Nephron progenitor cell (in vitro differentiated cells): Measurements from ENCODE around the gene RHBDF2.

Experiments used
- DNase-seq: peaks from one replicate; pipeline ENCODE4 v3.0.0; 2021
- H3K27ac Mint-ChIP-seq: 2 replicates; pipeline ENCODE4 v1.8.0; 2021; ENCODE audit warnings: mild to moderate bottlenecking, moderate library complexity, mixed read lengths
- H3K27me3 Mint-ChIP-seq: 2 replicates; pipeline ENCODE4 v1.8.0; 2021; ENCODE audit warnings: mild to moderate bottlenecking, low read depth, mixed read lengths; ENCODE audit not compliant: poor library complexity
- H3K36me3 Mint-ChIP-seq: 2 replicates; pipeline ENCODE4 v1.8.0; 2021; ENCODE audit warnings: low read depth, mixed read lengths
- H3K4me1 Mint-ChIP-seq: 2 replicates; pipeline ENCODE4 v1.8.0; 2021; ENCODE audit warnings: mixed read lengths
- H3K4me3 Mint-ChIP-seq: 2 replicates; pipeline ENCODE4 v1.8.0; 2021; ENCODE audit warnings: mild to moderate bottlenecking, moderate library complexity, mixed read lengths
- H3K9me3 Mint-ChIP-seq: 2 replicates; pipeline ENCODE4 v1.8.0; 2021; ENCODE audit warnings: mild to moderate bottlenecking, moderate library complexity, mixed read lengths
- CTCF ChIP-seq: fragments of 200-600 bp; sonication (generic); IDR thresholded peaks from 2 replicates; pipeline ENCODE4 v1.5.0; 2021; ENCODE audit warnings: antibody characterized with exemption

The RHBDF2 gene

GRCh38 chr17:76490112-76490710 lies 11.0 kb downstream of the RHBDF2 start:
- Mint-ChIP-seq H3K4me3 (no peak overlapping the region), H3K4me1 (peaks cover 21% of the 10 kb centered on the region), H3K9me3 (no peaks in the 10 kb centered on the region), H3K27ac (no peak overlapping the region), H3K27me3 (peaks cover 6% of the 10 kb centered on the region), H3K36me3 (no peaks in the 10 kb centered on the region)
- no peak for DNase-seq
- TF ChIP-seq CTCF, result no peak

- Mint-ChIP-seq H3K4me1 (peaks cover 10% of the 10 kb centered on the region), H3K27ac (no peak overlapping the region), H3K36me3 (no peaks in the 10 kb centered on the region), H3K9me3 (no peaks in the 10 kb centered on the region), H3K4me3 (no peak overlapping the region), H3K27me3 (peaks cover 5% of the 10 kb centered on the region)
- DNase-seq, result no peak
- TF ChIP-seq CTCF, result no peak
Observed at GRCh38 chr17:76487451-76488192, 13.6 kb downstream of the RHBDF2 start.

- no peak for TF ChIP-seq CTCF
- H3K27me3 Mint-ChIP-seq, result peaks cover 4% of the 10 kb centered on the region
- no peak for DNase-seq
- no peak overlapping the region for H3K27ac Mint-ChIP-seq
- H3K36me3 Mint-ChIP-seq, result no peaks in the 10 kb centered on the region
- H3K9me3 Mint-ChIP-seq, result no peaks in the 10 kb centered on the region
- H3K4me3 Mint-ChIP-seq, result no peak overlapping the region
- peaks cover 14% of the 10 kb centered on the region for H3K4me1 Mint-ChIP-seq
Observed at GRCh38 chr17:76485569-76485968, 15.7 kb downstream of the RHBDF2 start.

GRCh38 chr17:76484228-76484725 lies 16.9 kb downstream of the RHBDF2 start:
- H3K4me3 Mint-ChIP-seq, result no peak overlapping the region
- DNase-seq, result no peak
- no peak for TF ChIP-seq CTCF

GRCh38 chr17:76481071-76481655 lies 20.1 kb downstream of the RHBDF2 start:
- peaks cover 18% of the 10 kb centered on the region for H3K4me1 Mint-ChIP-seq
- no peak for TF ChIP-seq CTCF
- no peak for DNase-seq
- H3K9me3 Mint-ChIP-seq, result no peaks in the 10 kb centered on the region
- H3K27ac Mint-ChIP-seq, result peak overlapping the region; percentile 97
- no peaks in the 10 kb centered on the region for H3K36me3 Mint-ChIP-seq
- peaks cover 4% of the 10 kb centered on the region for H3K27me3 Mint-ChIP-seq
- no peak overlapping the region for H3K4me3 Mint-ChIP-seq

More at GRCh38 chr17:76484228-76484725, 16.9 kb downstream of the RHBDF2 start:
- Mint-ChIP-seq H3K36me3 (no peaks in the 10 kb centered on the region), H3K9me3 (no peaks in the 10 kb centered on the region), H3K4me1 (peaks cover 18% of the 10 kb centered on the region), H3K27me3 (peaks cover 4% of the 10 kb centered on the region), H3K27ac (no peak overlapping the region)
